ENCODE data around the gene ARID1B.

GRCh38 chr6:156757849-156758248 lies 19.3 kb upstream of the ARID1B start:
- TF ChIP-seq HIC1 (tag by site-specific recombination; IDR thresholded peaks at IDR 0.05) (no peak), ZNF362 (tag by site-specific recombination; IDR thresholded peaks at IDR 0.05) (no peak), CTCF (tag by site-specific recombination; IDR thresholded peaks at IDR 0.05) (no peak), SP2 (tag by site-specific recombination; IDR thresholded peaks at IDR 0.05) (no peak), ZBTB8A (tag by site-specific recombination; IDR thresholded peaks at IDR 0.05) (no peak), PATZ1 (tag by site-specific recombination; IDR thresholded peaks at IDR 0.05) (no peak), ZNF138 (tag by site-specific recombination; IDR thresholded peaks at IDR 0.05; ENCODE audit: borderline replicate concordance) (no peak), REST (tag by site-specific recombination; IDR thresholded peaks at IDR 0.05) (no peak), ZNF76 (tag by site-specific recombination; IDR thresholded peaks at IDR 0.05; ENCODE audit: borderline replicate concordance, low read depth) (no peak)

Data from HEK293 (cell line).